Astrocyte (in vitro differentiated cells and primary cell): ENCODE data around the gene PCED1B. TPM values are rescaled to one million over a fixed set of nuclear protein-coding genes. Genes with fewer than 3 reads are reported as not detected.

ENCODE experiments used
- DNase-seq: peaks from one replicate; pipeline ENCODE4 v3.0.0-alpha.2; 2010; ENCODE audit warnings: low read depth
- FAIRE-seq: peaks from 2 replicates; lab custom pipeline; 2011; peaks lifted over from hg19 to GRCh38; lab: Jason Lieb, UNC
- H2AFZ ChIP-seq: 2 replicates; pipeline ENCODE4 v1.6.0; 2012; ENCODE audit warnings: low read depth, low read length, inconsistent platforms
- H3K27ac ChIP-seq: 2 replicates; pipeline ENCODE4 v1.5.1; 2011; ENCODE audit warnings: low read depth, low read length, inconsistent platforms
- H3K27me3 ChIP-seq: 2 replicates; pipeline ENCODE4 v1.6.0; 2011; ENCODE audit warnings: low read length, inconsistent platforms; ENCODE audit not compliant: insufficient read depth
- H3K36me3 ChIP-seq: 2 replicates; pipeline ENCODE4 v1.5.1; 2011; ENCODE audit warnings: low read length, inconsistent platforms; ENCODE audit not compliant: insufficient read depth
- H3K4me1 ChIP-seq: 2 replicates; pipeline ENCODE4 v1.5.1; 2011; ENCODE audit warnings: low read length, inconsistent platforms; ENCODE audit not compliant: insufficient read depth
- H3K4me2 ChIP-seq: 2 replicates; pipeline ENCODE4 v1.6.0; 2012; ENCODE audit warnings: low read length, inconsistent platforms
- H3K4me3 ChIP-seq: 2 replicates; pipeline ENCODE4 v1.5.1; 2011; ENCODE audit warnings: low read depth, mild to moderate bottlenecking, low read length, inconsistent platforms; ENCODE audit not compliant: insufficient read depth
- H3K79me2 ChIP-seq: 2 replicates; pipeline ENCODE4 v1.6.0; 2012; ENCODE audit warnings: mild to moderate bottlenecking, low read length, inconsistent platforms; ENCODE audit not compliant: insufficient read depth
- H3K9ac ChIP-seq: 2 replicates; pipeline ENCODE4 v1.6.0; 2012; ENCODE audit warnings: mild to moderate bottlenecking, low read length, inconsistent platforms
- H3K9me3 ChIP-seq: 2 replicates; pipeline ENCODE4 v1.5.1; 2012; ENCODE audit warnings: low read depth, mild to moderate bottlenecking, low read length, inconsistent platforms; ENCODE audit not compliant: insufficient read depth
- H4K20me1 ChIP-seq: 2 replicates; pipeline ENCODE4 v1.6.0; 2012; ENCODE audit warnings: low read length, inconsistent platforms; ENCODE audit not compliant: insufficient read depth
- H3K27ac Mint-ChIP-seq: one replicate; pipeline ENCODE4 v1.8.0; 2021; ENCODE audit warnings: mild to moderate bottlenecking, mixed read lengths; ENCODE audit not compliant: unreplicated experiment
- H3K27me3 Mint-ChIP-seq: one replicate; pipeline ENCODE4 v1.8.0; 2021; ENCODE audit warnings: low read depth, mixed read lengths; ENCODE audit not compliant: unreplicated experiment
- H3K36me3 Mint-ChIP-seq: one replicate; pipeline ENCODE4 v1.8.0; 2021; ENCODE audit warnings: low read depth, mixed read lengths; ENCODE audit not compliant: unreplicated experiment
- H3K4me1 Mint-ChIP-seq: one replicate; pipeline ENCODE4 v1.8.0; 2021; ENCODE audit warnings: low read depth, mixed read lengths; ENCODE audit not compliant: unreplicated experiment
- H3K4me3 Mint-ChIP-seq: one replicate; pipeline ENCODE4 v1.8.0; 2021; ENCODE audit warnings: mild to moderate bottlenecking, moderate library complexity, mixed read lengths; ENCODE audit not compliant: unreplicated experiment
- H3K9me3 Mint-ChIP-seq: one replicate; pipeline ENCODE4 v1.8.0; 2021; ENCODE audit warnings: mild to moderate bottlenecking, mixed read lengths; ENCODE audit not compliant: unreplicated experiment
- CTCF ChIP-seq: IDR thresholded peaks from 2 replicates; pipeline ENCODE4 v1.5.1; 2011; ENCODE audit warnings: low read depth, mild to moderate bottlenecking, inconsistent platforms, low read length, moderate library complexity; ENCODE audit not compliant: insufficient read depth
- EZH2 ChIP-seq: IDR thresholded peaks from 2 replicates; pipeline ENCODE4 v1.6.1; 2012; ENCODE audit warnings: mild to moderate bottlenecking, low read length, inconsistent platforms; ENCODE audit not compliant: insufficient read depth
- total RNA-seq: library from RNA; stranded (reverse); gene quantifications from 2 replicates; pipeline ENCODE4 v1.2.1, GENCODE V29; 2021

Gene PCED1B
- total RNA-seq, 1 donor from 2014 or later = 1.8 TPM

DNA sequence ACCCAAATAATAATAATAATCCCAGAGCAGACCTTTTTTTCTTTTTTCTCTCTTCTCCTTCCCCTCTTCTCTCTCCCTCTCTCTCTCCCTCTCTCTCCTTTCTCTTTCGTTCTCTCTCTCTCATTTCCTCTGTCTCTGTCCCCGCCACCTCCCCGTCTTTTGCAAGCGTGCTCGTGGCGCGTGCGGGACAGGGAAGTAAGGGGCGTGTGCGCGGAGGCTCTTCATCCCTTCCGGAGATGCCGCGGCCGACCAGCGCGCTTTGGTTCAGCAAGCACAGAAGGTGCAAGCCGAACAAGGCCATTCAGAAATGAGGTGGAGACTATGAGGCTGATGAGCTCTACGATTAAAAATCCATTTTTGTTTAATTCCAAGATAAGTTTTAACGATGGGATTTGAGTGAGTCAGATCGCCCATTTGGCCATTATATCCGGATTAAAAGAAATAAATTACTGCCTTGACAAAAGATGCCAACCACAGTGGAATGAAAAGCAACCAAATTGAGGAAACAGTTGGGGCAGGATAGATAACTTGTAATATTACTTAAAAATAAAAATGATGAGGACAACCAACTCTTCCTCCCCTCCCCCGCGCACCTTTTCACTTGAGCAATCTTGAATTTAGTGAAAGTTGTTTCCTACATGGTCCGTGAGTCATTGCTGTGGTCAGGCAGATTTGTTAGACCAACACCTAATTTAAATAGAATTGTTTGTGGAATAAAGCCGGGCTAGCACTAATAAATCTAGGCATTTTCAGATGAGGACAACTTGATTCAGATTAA is 1.5 kb downstream of the PCED1B start:
- peaks cover 1% of the 10 kb centered on the region for H3K36me3 Mint-ChIP-seq
- no peak for FAIRE-seq

GRCh38 chr12:47082283-47082682 is 2.9 kb downstream of the PCED1B start:
- Mint-ChIP-seq H3K27me3 (peaks cover 5% of the 10 kb centered on the region), H3K9me3 (peaks cover 2% of the 10 kb centered on the region), H3K27ac (peak overlapping the region; percentile 48), H3K4me1 (peaks cover 74% of the 10 kb centered on the region), H3K36me3 (peaks cover 1% of the 10 kb centered on the region), H3K4me3 (peak overlapping the region; percentile 48)
- Histone ChIP-seq H3K9me3 (no peaks in the 10 kb centered on the region), H3K79me2 (peaks cover 46% of the 10 kb centered on the region), H3K27me3 (no peaks in the 10 kb centered on the region), H3K9ac (peak overlapping the region; percentile 97), H3K27ac (peak overlapping the region; percentile 97), H2AFZ (no peak overlapping the region), H3K4me2 (peak overlapping the region; percentile 93), H3K4me3 (no peak overlapping the region), H4K20me1 (peaks cover 17% of the 10 kb centered on the region), H3K36me3 (peaks cover 12% of the 10 kb centered on the region), H3K4me1 (peaks cover 75% of the 10 kb centered on the region)
- no peak for TF ChIP-seq EZH2
- TF ChIP-seq CTCF = no peak
- FAIRE-seq (no peak), DNase-seq (no peak)

More for the DNA sequence above, 1.5 kb downstream of the PCED1B start:
- peaks cover 2% of the 10 kb centered on the region for H3K9me3 Mint-ChIP-seq
- H3K27me3 Mint-ChIP-seq = peaks cover 5% of the 10 kb centered on the region
- H3K4me3 Mint-ChIP-seq = peak overlapping the region; percentile 91
- Histone ChIP-seq H3K9ac (peak overlapping the region; percentile 97), H3K27me3 (no peaks in the 10 kb centered on the region), H3K4me2 (peak overlapping the region; percentile 93), H3K9me3 (no peaks in the 10 kb centered on the region), H2AFZ (no peak overlapping the region), H3K36me3 (peaks cover 12% of the 10 kb centered on the region), H3K4me3 (peak overlapping the region; percentile 92), H3K27ac (peak overlapping the region; percentile 97), H4K20me1 (peaks cover 21% of the 10 kb centered on the region), H3K79me2 (peaks cover 56% of the 10 kb centered on the region), H3K4me1 (peaks cover 61% of the 10 kb centered on the region)
- H3K27ac Mint-ChIP-seq = peak overlapping the region; percentile 93
- no peak for TF ChIP-seq EZH2
- TF ChIP-seq CTCF = no peak
- peaks cover 64% of the 10 kb centered on the region for H3K4me1 Mint-ChIP-seq
- peak; percentile 80 for DNase-seq
